Stomach smooth muscle (tissue), 2 donors: ENCODE measurements around the gene MAFG.

Source experiments
- H3K27ac ChIP-seq: one replicate; pipeline ENCODE4 v1.7.0; 2013; ENCODE audit warnings: mild to moderate bottlenecking, low read length, inconsistent platforms
- H3K27me3 ChIP-seq, 2 donors: one replicate each; pipeline ENCODE4 v1.7.0; 2013; ENCODE audit warnings: low read length in 2 of 2; ENCODE audit not compliant: insufficient read depth in 2 of 2, control insufficient read depth in 1 of 2
- H3K36me3 ChIP-seq, 2 donors: one replicate each; pipeline ENCODE4 v1.7.0; 2013; ENCODE audit warnings: low read length in 2 of 2; ENCODE audit not compliant: control insufficient read depth in 2 of 2, insufficient read depth in 2 of 2
- H3K4me1 ChIP-seq: one replicate; pipeline ENCODE4 v1.7.0; 2013; ENCODE audit warnings: low read length; ENCODE audit not compliant: control insufficient read depth, insufficient read depth
- H3K4me3 ChIP-seq, 2 donors: one replicate each; pipeline ENCODE4 v1.7.0; 2013; ENCODE audit warnings: low read length in 2 of 2
- H3K9ac ChIP-seq, 2 donors: one replicate each; pipeline ENCODE4 v1.7.0; 2013; ENCODE audit warnings: low read length in 2 of 2, mild to moderate bottlenecking in 1 of 2
- H3K9me3 ChIP-seq, 2 donors: one replicate each; pipeline ENCODE4 v1.7.0; 2013; ENCODE audit warnings: low read length in 2 of 2; ENCODE audit not compliant: control insufficient read depth in 2 of 2
- donor health status: healthy.
- donor health status: Pancreatic carcinoma.

MAFG gene

GRCh38 chr17:81898029-81898866 lies 29.3 kb downstream of the MAFG start:
- Histone ChIP-seq H3K27ac (no peak overlapping the region), H3K4me3 (no peak overlapping the region), H3K9me3 (no peaks in the 10 kb centered on the region), H3K27me3 (peaks cover 5 to 19% of the 10 kb centered on the region in 2 donors), H3K9ac (no peak overlapping the region), H3K4me1 (peaks cover 12% of the 10 kb centered on the region), H3K36me3 (peaks cover 9 to 34% of the 10 kb centered on the region in 2 donors)

- Histone ChIP-seq H3K27me3 (no peaks in the 10 kb centered on the region), H3K36me3 (peaks cover 9 to 34% of the 10 kb centered on the region in 2 donors), H3K4me1 (peaks cover 8% of the 10 kb centered on the region), H3K9me3 (no peaks in the 10 kb centered on the region), H3K27ac (no peak overlapping the region), H3K9ac (no peak overlapping the region), H3K4me3 (no peak overlapping the region)
These were observed 32.1 kb downstream of the MAFG start for GRCh38 chr17:81895400-81895799.

- no peaks in the 10 kb centered on the region for H3K9me3 ChIP-seq
- H3K4me1 ChIP-seq = peaks cover 19% of the 10 kb centered on the region
- no peak overlapping the region for H3K27ac ChIP-seq
- H3K9ac ChIP-seq = peak overlapping the region in 1 of 2 donors; percentile 74
- no peaks in the 10 kb centered on the region for H3K27me3 ChIP-seq
- peak overlapping the region; percentile 81 to 83 for H3K4me3 ChIP-seq
- peaks cover 24 to 43% of the 10 kb centered on the region in 2 donors for H3K36me3 ChIP-seq
These were observed 36.3 kb downstream of the MAFG start for GRCh38 chr17:81891303-81891552.

DNA sequence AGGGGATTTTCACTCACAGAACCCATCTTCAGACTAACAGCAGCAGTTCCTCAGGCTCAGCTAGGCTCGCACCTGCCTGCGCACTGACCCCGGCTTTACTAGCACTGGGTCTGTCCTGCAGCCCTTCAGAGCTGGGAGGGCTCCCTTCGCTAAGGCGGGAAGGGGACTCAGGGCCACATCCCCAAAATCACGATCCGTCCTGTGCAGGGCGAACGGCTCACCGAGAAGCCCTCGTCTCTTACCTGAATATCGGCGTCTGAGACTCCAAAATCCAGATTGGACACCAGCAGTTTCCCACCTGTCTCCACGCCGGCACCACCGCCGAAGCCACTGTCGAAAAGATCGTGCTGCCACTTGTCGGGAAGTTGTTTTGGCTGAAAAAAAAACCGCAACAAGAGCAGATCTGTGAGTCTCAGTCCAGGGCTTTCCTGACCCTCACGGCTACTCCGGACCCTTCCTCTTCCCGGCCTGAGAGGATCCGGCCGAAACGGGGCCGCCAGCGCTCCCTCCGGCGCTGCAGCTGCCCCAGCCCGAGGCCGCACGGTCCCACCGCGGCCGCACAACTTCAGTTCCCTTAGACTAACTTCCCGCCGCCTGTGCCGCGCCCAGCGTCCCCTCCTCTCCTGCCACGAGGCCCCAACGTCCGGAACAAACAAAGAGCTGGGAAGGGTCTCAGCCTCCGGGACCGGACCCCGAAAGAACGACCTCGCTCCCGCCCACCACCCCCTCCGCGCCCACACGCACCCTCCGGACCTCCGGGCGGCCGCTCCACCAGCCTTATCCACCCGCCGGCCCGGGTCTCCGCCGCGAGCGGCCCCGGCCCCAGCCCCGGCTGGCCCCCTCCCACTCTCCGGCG lies 36.9 kb downstream of the MAFG start:
- Histone ChIP-seq H3K27ac (peak overlapping the region; percentile 58), H3K27me3 (no peaks in the 10 kb centered on the region)

GRCh38 chr17:81889602-81890001 lies 37.9 kb downstream of the MAFG start:
- Histone ChIP-seq H3K27me3 (no peaks in the 10 kb centered on the region), H3K9me3 (no peaks in the 10 kb centered on the region), H3K4me3 (no peak overlapping the region), H3K4me1 (peaks cover 19% of the 10 kb centered on the region), H3K9ac (no peak overlapping the region), H3K27ac (no peak overlapping the region), H3K36me3 (peaks cover 21 to 47% of the 10 kb centered on the region in 2 donors)

More for the DNA sequence above, 36.9 kb downstream of the MAFG start:
- peak overlapping the region; percentile 74 to 83 for H3K9ac ChIP-seq
- H3K4me3 ChIP-seq = peak overlapping the region; percentile 81 to 83
- H3K9me3 ChIP-seq = no peaks in the 10 kb centered on the region
- H3K36me3 ChIP-seq = peaks cover 24 to 47% of the 10 kb centered on the region in 2 donors
- H3K4me1 ChIP-seq = peaks cover 19% of the 10 kb centered on the region

GRCh38 chr17:81888988-81889595 lies 38.4 kb downstream of the MAFG start:
- H3K4me3 ChIP-seq = no peak overlapping the region
- peaks cover 19% of the 10 kb centered on the region for H3K4me1 ChIP-seq
- no peaks in the 10 kb centered on the region for H3K27me3 ChIP-seq
- H3K27ac ChIP-seq = no peak overlapping the region
- H3K9me3 ChIP-seq = no peaks in the 10 kb centered on the region
- H3K36me3 ChIP-seq = peaks cover 21 to 47% of the 10 kb centered on the region in 2 donors
- H3K9ac ChIP-seq = no peak overlapping the region

GRCh38 chr17:81888105-81888987 lies 39.2 kb downstream of the MAFG start:
- Histone ChIP-seq H3K9me3 (no peaks in the 10 kb centered on the region), H3K27ac (no peak overlapping the region), H3K4me3 (no peak overlapping the region), H3K36me3 (peaks cover 21 to 48% of the 10 kb centered on the region in 2 donors), H3K9ac (no peak overlapping the region), H3K4me1 (peaks cover 19% of the 10 kb centered on the region), H3K27me3 (no peaks in the 10 kb centered on the region)

DNA sequence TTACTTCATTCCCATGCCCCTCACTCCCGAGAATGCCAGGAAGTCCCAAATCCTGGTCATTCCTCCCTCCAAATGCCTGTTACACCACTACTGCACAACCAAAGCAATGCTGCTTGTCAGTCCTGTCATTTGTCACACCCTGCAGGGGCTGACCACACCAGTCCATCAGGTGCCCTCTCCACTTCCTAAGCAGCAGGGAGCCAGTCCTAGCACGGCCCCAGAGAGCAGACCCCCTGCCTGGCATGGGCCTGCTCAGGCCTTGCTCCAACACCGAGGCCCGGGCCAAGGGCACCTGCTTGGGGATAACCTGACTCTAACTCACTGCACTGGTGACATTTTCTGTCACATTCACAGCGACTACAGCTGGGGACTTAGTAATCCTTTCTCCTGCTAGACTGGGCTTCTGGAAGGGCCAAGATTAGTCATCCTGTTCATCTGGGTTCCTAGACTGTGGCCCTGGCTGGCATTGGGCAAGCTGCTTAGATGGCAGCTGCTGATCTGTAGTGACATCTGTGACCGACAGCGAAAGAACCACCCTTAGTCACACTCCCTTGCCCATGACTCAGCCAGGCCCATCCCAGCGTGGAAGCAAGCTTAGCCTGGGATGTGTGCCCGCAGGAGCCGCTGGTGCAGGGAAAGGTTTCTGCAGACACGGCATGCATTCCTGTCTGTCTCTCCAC lies 41.5 kb downstream of the MAFG start:
- Histone ChIP-seq H3K9me3 (no peaks in the 10 kb centered on the region), H3K36me3 (peaks cover 21 to 48% of the 10 kb centered on the region in 2 donors), H3K4me1 (peaks cover 16% of the 10 kb centered on the region), H3K27me3 (no peaks in the 10 kb centered on the region), H3K27ac (no peak overlapping the region), H3K9ac (no peak overlapping the region), H3K4me3 (no peak overlapping the region)

GRCh38 chr17:81885454-81885853 lies 42.1 kb downstream of the MAFG start:
- peaks cover 12% of the 10 kb centered on the region for H3K4me1 ChIP-seq
- H3K36me3 ChIP-seq = peaks cover 21 to 47% of the 10 kb centered on the region in 2 donors
- no peaks in the 10 kb centered on the region for H3K9me3 ChIP-seq
- H3K9ac ChIP-seq = no peak overlapping the region
- no peak overlapping the region for H3K27ac ChIP-seq
- no peaks in the 10 kb centered on the region for H3K27me3 ChIP-seq
- no peak overlapping the region for H3K4me3 ChIP-seq
